Common myeloid progenitor, CD34-positive (primary cell): ENCODE measurements around the gene TUBA8.

Experiments used
- CTCF ChIA-PET: fragments of 350-600 bp; sonication (Branson Sonifier 250); formaldehyde crosslinking; loops from one replicate; lab custom pipeline; 2021; ENCODE audit warnings: antibody characterized with exemption; lab: Charles Lee
- POLR2A ChIA-PET: fragments of 350-600 bp; sonication (Branson Sonifier 250); formaldehyde crosslinking; loops from one replicate; lab custom pipeline; 2021; ENCODE audit warnings: antibody characterized with exemption; lab: Charles Lee
- DNase-seq, 3 donors: peaks; one replicate each; pipeline versions ENCODE4 v3.0.0 to v3.0.0-alpha.2; 2013
- H3K27ac ChIP-seq, 2 experiments: 1 replicate in 1 of 2; 2 replicates in 1 of 2; pipeline ENCODE4 v1.7.0; 2013; ENCODE audit warnings: inconsistent platforms in 2 of 2, low read length in 2 of 2, mild to moderate bottlenecking in 2 of 2, low read depth in 1 of 2, moderate library complexity in 1 of 2; ENCODE audit not compliant: severe bottlenecking in 2 of 2, insufficient read depth in 1 of 2, poor library complexity in 1 of 2
- H3K27me3 ChIP-seq, 5 experiments: replicated peaks in 2 of 5; 1 replicate in 3 of 5; 2 replicates in 2 of 5; pipeline versions ENCODE4 v1.6.1 to v1.7.0; 2013; ENCODE audit warnings: low read length in 4 of 5, mild to moderate bottlenecking in 2 of 5, moderate library complexity in 2 of 5, inconsistent platforms in 1 of 5; ENCODE audit not compliant: insufficient read depth in 5 of 5, control insufficient read depth in 4 of 5
- H3K36me3 ChIP-seq, 4 experiments: 1 replicate in 2 of 4; 2 replicates in 2 of 4; pipeline versions ENCODE4 v1.6.1 to v1.7.0; 2013; ENCODE audit warnings: low read length in 3 of 4, control low read depth in 1 of 4, mild to moderate bottlenecking in 1 of 4; ENCODE audit not compliant: control insufficient read depth in 4 of 4, insufficient read depth in 4 of 4
- H3K4me1 ChIP-seq, 4 experiments: 1 replicate in 3 of 4; 2 replicates in 1 of 4; pipeline versions ENCODE4 v1.6.1 to v1.7.1; 2013; ENCODE audit warnings: low read length in 3 of 4, mild to moderate bottlenecking in 3 of 4, control low read depth in 1 of 4, inconsistent platforms in 1 of 4, moderate library complexity in 1 of 4; ENCODE audit not compliant: control insufficient read depth in 4 of 4, insufficient read depth in 4 of 4; ENCODE audit errors: control extremely low read depth in 1 of 4
- H3K4me3 ChIP-seq, 7 experiments: 1 replicate in 4 of 7; 2 replicates in 3 of 7; pipeline versions ENCODE4 v1.5.1 to v1.7.0; 2013; ENCODE audit warnings: mild to moderate bottlenecking in 7 of 7, low read length in 6 of 7, moderate library complexity in 6 of 7, inconsistent platforms in 2 of 7, low read depth in 2 of 7, control low read depth in 1 of 7; ENCODE audit not compliant: insufficient read depth in 4 of 7, control insufficient read depth in 1 of 7; ENCODE audit errors: extremely low read depth in 1 of 7
- H3K9me3 ChIP-seq, 5 experiments: 1 replicate in 4 of 5; 2 replicates in 1 of 5; pipeline versions ENCODE4 v1.6.1 to v1.7.1; 2013; ENCODE audit warnings: low read length in 4 of 5, mild to moderate bottlenecking in 2 of 5, inconsistent platforms in 1 of 5, low read depth in 1 of 5, moderate library complexity in 1 of 5; ENCODE audit not compliant: control insufficient read depth in 4 of 5, insufficient read depth in 2 of 5; ENCODE audit errors: control extremely low read depth in 1 of 5
- WGBS: methylation state at CpG from one replicate; pipeline ENCODE4 v1.1.5; 2013; ENCODE audit not compliant: insufficient coverage; 5-methylcytosine and 5-hydroxymethylcytosine counted together

Gene TUBA8

GRCh38 chr22:18066181-18066859, 44.3 kb upstream of the TUBA8 start:
- CTCF ChIA-PET = interaction anchor here (0.6 to 2.0 kb wide), 5 partner anchors 10 to 314 kb away, joined by 3 to 9 read pairs (median 3); partner anchors contain the start of gene PEX26
- H3K9me3 ChIP-seq = no peaks in the 10 kb centered on the region
- POLR2A ChIA-PET = no interaction called here
- peaks cover 0 to 25% (median 6%) of the 10 kb centered on the region in 5 experiments for H3K27me3 ChIP-seq
- H3K4me1 ChIP-seq = peaks cover 0 to 5% (median 0%) of the 10 kb centered on the region in 4 experiments
- no peak overlapping the region for H3K4me3 ChIP-seq
- no peak overlapping the region for H3K27ac ChIP-seq
- DNase-seq = no peak
- WGBS = 63% methylated on average over 8 of the region's 12 CpGs
- no peaks in the 10 kb centered on the region for H3K36me3 ChIP-seq

DNA sequence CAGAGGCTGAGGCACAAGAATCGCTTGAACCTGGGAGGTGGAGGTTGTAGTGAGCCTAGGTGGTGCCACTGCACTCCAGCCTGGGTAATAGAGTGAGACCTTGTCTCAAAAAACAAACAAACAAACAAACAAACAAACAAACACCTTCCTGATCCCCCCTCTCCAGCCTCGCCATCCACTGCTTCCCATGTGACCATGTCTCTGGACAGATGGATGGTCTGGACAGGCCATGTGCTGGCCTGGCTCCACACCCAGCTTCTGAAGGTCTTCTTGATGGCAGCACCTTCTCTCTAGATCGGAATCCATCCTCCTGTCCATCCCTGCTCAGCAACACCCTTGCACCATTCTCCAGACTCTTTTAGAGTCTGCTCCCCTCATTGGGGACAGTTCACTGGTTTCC, 43.5 kb upstream of the TUBA8 start:
- no peak for DNase-seq
- POLR2A ChIA-PET = no interaction called here
- Histone ChIP-seq H3K27ac (no peak overlapping the region), H3K4me1 (peaks cover 0 to 5% (median 0%) of the 10 kb centered on the region in 4 experiments), H3K36me3 (no peaks in the 10 kb centered on the region), H3K9me3 (no peaks in the 10 kb centered on the region), H3K27me3 (peaks cover 0 to 25% (median 6%) of the 10 kb centered on the region in 5 experiments), H3K4me3 (no peak overlapping the region)
- CTCF ChIA-PET = no interaction called here
- 100% methylated on average over 2 of the region's 3 CpGs for WGBS

GRCh38 chr22:18067548-18068341, 42.9 kb upstream of the TUBA8 start:
- Histone ChIP-seq H3K9me3 (no peaks in the 10 kb centered on the region), H3K27ac (no peak overlapping the region), H3K4me1 (peaks cover 0 to 5% (median 0%) of the 10 kb centered on the region in 4 experiments), H3K36me3 (no peaks in the 10 kb centered on the region), H3K27me3 (peaks cover 0 to 25% (median 6%) of the 10 kb centered on the region in 5 experiments), H3K4me3 (no peak overlapping the region)
- 86% methylated on average over 11 of the region's 14 CpGs for WGBS
- CTCF ChIA-PET = no interaction called here
- POLR2A ChIA-PET = no interaction called here
- DNase-seq = no peak

DNA sequence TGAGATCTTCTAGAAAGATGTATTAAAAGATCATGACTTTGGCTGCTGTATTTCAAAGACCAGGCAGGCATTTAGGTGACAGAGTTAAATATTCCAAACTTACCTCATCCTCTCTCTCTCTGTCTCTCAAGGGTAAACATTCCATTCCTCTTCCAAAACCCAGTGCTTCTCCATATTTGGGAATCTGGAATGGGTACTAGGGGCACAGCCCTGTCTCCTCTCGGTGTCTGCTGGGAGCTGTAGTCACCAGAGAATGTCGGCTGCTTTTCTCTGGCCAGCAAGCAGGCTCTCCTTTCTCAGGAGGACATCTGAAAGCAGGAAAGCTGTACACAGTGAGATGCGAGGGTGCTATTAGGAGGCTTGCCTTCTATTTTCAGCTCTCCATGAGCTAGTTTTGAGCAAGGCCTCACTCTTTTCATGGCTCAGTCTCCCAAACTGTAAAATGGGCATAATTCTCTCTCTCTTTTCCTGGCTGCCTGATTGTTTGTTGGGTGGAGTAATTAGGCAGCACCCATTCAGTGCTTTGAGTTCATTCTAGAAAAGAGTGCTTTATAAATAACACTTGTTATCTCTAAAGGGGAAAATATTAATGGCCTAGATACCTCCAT, 42.1 kb upstream of the TUBA8 start:
- POLR2A ChIA-PET = interaction anchor here (0.6 kb wide), 1 partner anchor 21 kb away, joined by 3 read pairs; no protein-coding TSS in a partner anchor
- H3K4me1 ChIP-seq = peaks cover 0 to 4% (median 0%) of the 10 kb centered on the region in 4 experiments
- DNase-seq = no peak

GRCh38 chr22:18069041-18069440, 41.6 kb upstream of the TUBA8 start:
- POLR2A ChIA-PET = interaction anchor here (0.6 kb wide), 1 partner anchor 21 kb away, joined by 3 read pairs; no protein-coding TSS in a partner anchor
- peaks cover 0 to 25% (median 3%) of the 10 kb centered on the region in 5 experiments for H3K27me3 ChIP-seq
- H3K9me3 ChIP-seq = no peaks in the 10 kb centered on the region
- no peak overlapping the region for H3K4me3 ChIP-seq
- H3K27ac ChIP-seq = no peak overlapping the region
- CTCF ChIA-PET = interaction anchor here (1.4 kb wide), 1 partner anchor 239 kb away, joined by 5 read pairs; no protein-coding TSS in a partner anchor
- peaks cover 0 to 4% (median 0%) of the 10 kb centered on the region in 4 experiments for H3K4me1 ChIP-seq
- 100% methylated on average over 2 of the region's 2 CpGs for WGBS
- DNase-seq = no peak
- H3K36me3 ChIP-seq = no peaks in the 10 kb centered on the region

More for the DNA sequence above, 42.1 kb upstream of the TUBA8 start:
- Histone ChIP-seq H3K9me3 (no peaks in the 10 kb centered on the region), H3K4me3 (no peak overlapping the region), H3K27me3 (peaks cover 0 to 25% (median 4%) of the 10 kb centered on the region in 5 experiments), H3K36me3 (no peaks in the 10 kb centered on the region), H3K27ac (no peak overlapping the region)
- CTCF ChIA-PET = no interaction called here
- WGBS = 95% methylated on average over 2 of the region's 3 CpGs

DNA sequence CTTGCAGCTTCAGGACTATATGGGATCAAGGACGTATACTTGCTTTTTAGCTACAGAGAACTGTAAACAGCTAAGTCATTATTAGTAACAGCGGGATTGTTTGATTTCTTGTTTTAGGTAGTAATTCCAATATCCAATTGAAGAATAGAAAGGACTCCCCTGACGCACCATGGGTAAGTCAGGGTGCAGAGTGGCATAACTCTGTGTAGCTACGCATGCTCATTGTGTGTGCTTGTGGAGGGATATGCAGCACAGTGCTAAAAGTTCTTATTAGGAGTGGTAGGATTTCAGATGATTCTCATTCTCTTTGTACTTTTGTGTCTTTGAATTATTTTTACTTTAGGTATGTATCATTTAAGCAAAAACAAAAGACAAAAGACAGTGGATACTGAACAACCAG, 40.6 kb upstream of the TUBA8 start:
- Histone ChIP-seq H3K4me1 (peaks cover 0 to 4% (median 0%) of the 10 kb centered on the region in 4 experiments), H3K4me3 (no peak overlapping the region), H3K9me3 (no peaks in the 10 kb centered on the region), H3K27ac (no peak overlapping the region), H3K36me3 (no peaks in the 10 kb centered on the region), H3K27me3 (peaks cover 0 to 24% (median 3%) of the 10 kb centered on the region in 5 experiments)
- POLR2A ChIA-PET = no interaction called here
- CTCF ChIA-PET = interaction anchor here (1.1 to 1.4 kb wide), 3 partner anchors 9 to 240 kb away, joined by 3 to 5 read pairs (median 3); no protein-coding TSS in a partner anchor
- 95% methylated on average over 4 of the region's 4 CpGs for WGBS
- DNase-seq = no peak
